HepG2 (cell line): ENCODE measurements around the gene NID1. TPM values are rescaled to one million over a fixed set of nuclear protein-coding genes. Genes with fewer than 3 reads are reported as not detected.

Source experiments
- CREB1 ChIP-seq, 2 experiments: fragments of 450-650 bp in 1 of 2; IDR thresholded peaks; 2 replicates each; pipeline ENCODE4 v1.6.1; 2016 to 2017; ENCODE audit warnings: control low read depth in 1 of 2, mild to moderate bottlenecking in 1 of 2, missing compliant biosample characterization in 1 of 2, missing genetic modification characterization in 1 of 2
- DRAP1 ChIP-seq: IDR thresholded peaks from 2 replicates; pipeline ENCODE4 v1.6.1; 2016; ENCODE audit warnings: missing genetic modification reagents, missing compliant biosample characterization
- FOXK1 ChIP-seq: sonication (generic); formaldehyde crosslinking; IDR thresholded peaks from 2 replicates; pipeline ENCODE4 v1.4.0; 2020; ENCODE audit warnings: low read depth, missing genetic modification reagents, borderline replicate concordance
- GPN1 ChIP-seq: sonication (generic); formaldehyde crosslinking; IDR thresholded peaks from 2 replicates; pipeline ENCODE4 v1.5.1; 2020; ENCODE audit warnings: missing genetic modification reagents, borderline replicate concordance
- HDAC2 ChIP-seq: sonication (generic); formaldehyde crosslinking; IDR thresholded peaks from 2 replicates; pipeline ENCODE4 v1.4.0; 2020; ENCODE audit warnings: missing genetic modification reagents
- HNRNPH1 ChIP-seq: fragments of 200-400 bp; formaldehyde crosslinking; optimal IDR thresholded peaks from 2 replicates; pipeline ENCODE3; 2017; ENCODE audit warnings: mild to moderate bottlenecking, low read depth, low read length
- KLF13 ChIP-seq: sonication (generic); formaldehyde crosslinking; IDR thresholded peaks from 2 replicates; pipeline ENCODE4 v1.4.0; 2020; ENCODE audit warnings: mild to moderate bottlenecking, missing genetic modification reagents
- POGK ChIP-seq: sonication (generic); formaldehyde crosslinking; conservative IDR thresholded peaks from 2 replicates; pipeline ENCODE4 v1.8.0; 2022; ENCODE audit warnings: mild to moderate bottlenecking, moderate library complexity, missing genetic modification reagents
- POLR2A ChIP-seq, 2 experiments: IDR thresholded peaks; 2 replicates each; pipeline ENCODE4 v1.6.1; 2011; ENCODE audit warnings: low read depth in 2 of 2, low read length in 2 of 2, mild to moderate bottlenecking in 1 of 2, moderate library complexity in 1 of 2; ENCODE audit not compliant: insufficient read depth in 1 of 2
- RCOR2 ChIP-seq: IDR thresholded peaks from 2 replicates; pipeline ENCODE4 v1.6.1; 2016; ENCODE audit warnings: missing biosample characterization, missing genetic modification reagents
- ZBTB33 ChIP-seq: sonication (generic); formaldehyde crosslinking; IDR thresholded peaks from 2 replicates; pipeline ENCODE4 v1.4.0; 2020; ENCODE audit warnings: missing genetic modification reagents
- ZNF30 ChIP-seq: sonication (generic); formaldehyde crosslinking; IDR thresholded peaks from 2 replicates; pipeline ENCODE4 v1.5.0; 2020; ENCODE audit warnings: mild to moderate bottlenecking, missing genetic modification reagents
- ZNF468 ChIP-seq: sonication (generic); formaldehyde crosslinking; IDR thresholded peaks from 2 replicates; pipeline ENCODE4 v1.8.0; 2022; ENCODE audit warnings: mild to moderate bottlenecking, moderate library complexity, missing genetic modification reagents
- ZNF841 ChIP-seq: sonication (generic); formaldehyde crosslinking; IDR thresholded peaks from 2 replicates; pipeline ENCODE4 v1.8.1; 2023; ENCODE audit warnings: missing genetic modification reagents, borderline replicate concordance
- ZSCAN9 ChIP-seq: IDR thresholded peaks from 2 replicates; pipeline ENCODE4 v1.6.1; 2016; ENCODE audit warnings: borderline replicate concordance
- polyA plus RNA-seq, 8 experiments: library from polyadenylated mRNA; depleted of rRNA in 3 of 8; stranded (reverse) in 7 of 8; unstranded in 1 of 8; fragments of >200 nt; fragmentation: Illumina TruSeq in 4 of 8; extraction: Trizol in 4 of 8; gene quantifications; 2 replicates each; pipeline versions ENCODE4 v1.2.1 to v1.2.3, GENCODE V29; 2011 to 2016; ENCODE audit warnings: low read depth in 4 of 8, missing spikeins in 1 of 8, mixed read lengths in 1 of 8; ENCODE audit not compliant: insufficient read depth in 1 of 8
- total RNA-seq, 5 experiments: library from RNA; depleted of rRNA; stranded (reverse); fragments of >200 nt; fragmentation: Illumina TruSeq; extraction: Trizol; gene quantifications; 2 replicates each; pipeline ENCODE4 v1.2.3, GENCODE V29; 2016; ENCODE audit warnings: low read depth in 1 of 5

The NID1 gene
- total and polyA plus RNA-seq, 2 of the 13 experiments (the other 11 are each of a cell fraction or from before 2014, with no cell fraction given), result 50.2 to 56.1 TPM

- TF ChIP-seq POGK (CRISPR knock-in tag) (peak; percentile 66; the same call in 1 of the 2 replicates), GPN1 (CRISPR knock-in tag) (no peak), POLR2A (IDR thresholded peaks at IDR 0.05; ENCODE audit: insufficient read depth in 1 of 2, low read depth in 2 of 2, low read length in 2 of 2) (no peak), RCOR2 (CRISPR knock-in tag) (peak; percentile 54; the same call in 1 of the 2 replicates), CREB1 (IDR thresholded peaks at IDR 0.05) (no peak), CREB1 (CRISPR knock-in tag; IDR thresholded peaks at IDR 0.05) (peak; percentile 11; the same call in 1 of the 2 replicates), ZNF841 (CRISPR knock-in tag) (no peak), ZSCAN9 (CRISPR knock-in tag) (peak; percentile 64; the same call in 1 of the 2 replicates), FOXK1 (CRISPR knock-in tag) (peak; percentile 82; the same call in 1 of the 2 replicates), HDAC2 (CRISPR knock-in tag) (peak; percentile 89), KLF13 (CRISPR knock-in tag) (no peak), ZBTB33 (no peak), ZNF468 (CRISPR knock-in tag) (no peak), DRAP1 (CRISPR knock-in tag) (peak; percentile 32; the same call in 1 of the 2 replicates), HNRNPH1 (no peak), ZNF30 (CRISPR knock-in tag) (no peak)
Measured at GRCh38 chr1:236039740-236040685, 24.9 kb downstream of the NID1 start (continued).
